NCI-H2196 treated with DMSO at 0.1 percent for 48 hours (cell line): ENCODE data around the gene ZBTB16.

Experiments used
- DNase-seq: peaks from one replicate; lab custom pipeline; 2025; ENCODE audit not compliant: unreplicated experiment; lab: John Stamatoyannopoulos, UW

Gene ZBTB16

DNA sequence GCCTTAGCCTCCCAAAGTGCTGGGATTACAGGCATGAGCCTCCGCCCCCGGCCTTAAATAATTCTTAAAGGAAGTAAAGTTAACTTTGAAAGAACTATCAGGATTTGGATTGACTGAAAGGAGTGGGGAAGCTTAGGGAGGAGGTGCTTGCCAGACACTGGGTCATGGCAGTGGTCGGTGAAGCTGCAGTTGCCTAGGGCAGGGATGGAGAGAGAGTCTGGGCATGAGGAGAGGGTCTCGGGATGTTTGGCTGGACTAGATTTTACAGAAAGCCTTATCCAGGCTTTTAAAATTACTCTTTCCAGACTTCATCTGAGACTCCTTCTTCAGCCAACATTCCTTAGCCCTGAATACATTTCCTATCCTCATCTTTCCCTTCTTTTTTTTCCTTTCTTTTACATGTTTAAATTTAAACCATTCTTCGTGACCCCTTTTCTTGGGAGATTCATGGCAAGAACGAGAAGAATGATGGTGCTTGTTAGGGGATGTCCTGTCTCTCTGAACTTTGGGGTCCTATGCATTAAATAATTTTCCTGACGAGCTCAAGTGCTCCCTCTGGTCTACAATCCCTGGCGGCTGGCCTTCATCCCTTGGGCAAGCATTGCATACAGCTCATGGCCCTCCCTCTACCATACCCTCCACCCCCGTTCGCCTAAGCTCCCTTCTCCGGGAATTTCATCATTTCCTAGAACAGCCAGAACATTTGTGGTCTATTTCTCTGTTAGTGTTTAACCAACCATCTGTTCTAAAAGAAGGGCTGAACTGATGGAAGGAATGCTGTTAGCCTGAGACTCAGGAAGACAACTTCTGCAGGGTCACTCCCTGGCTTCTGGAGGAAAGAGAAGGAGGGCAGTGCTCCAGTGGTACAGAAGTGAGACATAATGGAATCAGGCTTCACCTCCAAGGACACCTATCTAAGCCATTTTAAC, 236.4 kb downstream of the ZBTB16 start, which contains the start of gene NNMT:
TSS of gene NNMT (plus strand) at position 724 of the 929 bp plus-strand sequence. CDS start at position 882, 158 bp downstream.
- no peak for DNase-seq

DNA sequence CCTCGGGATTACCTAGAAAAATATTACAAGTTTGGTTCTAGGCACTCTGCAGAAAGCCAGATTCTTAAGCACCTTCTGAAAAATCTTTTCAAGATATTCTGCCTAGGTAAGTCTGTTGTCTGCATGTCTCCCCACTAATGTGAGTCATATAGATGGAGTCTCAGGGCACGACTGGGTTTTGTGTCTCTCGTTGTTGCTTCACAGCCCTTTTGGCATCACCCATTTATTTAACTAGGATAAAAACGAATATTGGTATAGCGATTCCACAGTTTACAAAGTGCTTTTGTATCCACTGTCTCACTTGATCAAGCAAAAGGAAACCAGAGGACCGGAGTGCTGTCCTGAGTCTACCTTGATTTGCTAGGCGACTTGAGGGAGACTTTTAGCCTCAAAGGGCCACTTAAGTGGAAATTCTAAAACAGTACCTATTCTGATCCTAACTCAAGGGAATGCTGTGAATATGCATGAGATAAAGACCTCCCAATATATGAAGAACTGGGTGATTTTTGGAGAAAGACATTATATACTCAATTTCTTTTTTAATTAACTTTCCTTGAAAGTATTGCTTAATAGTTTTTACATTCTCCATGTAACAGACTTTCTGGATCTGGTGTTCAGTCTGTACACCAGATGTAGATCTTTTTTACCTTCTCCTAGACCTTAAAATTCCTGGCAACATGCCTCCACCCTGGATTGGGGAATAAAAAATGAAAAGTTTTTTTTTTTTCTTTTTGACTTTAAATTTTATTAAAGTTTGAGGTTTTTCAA, 237.3 kb downstream of the ZBTB16 start:
- DNase-seq, result no peak

DNA sequence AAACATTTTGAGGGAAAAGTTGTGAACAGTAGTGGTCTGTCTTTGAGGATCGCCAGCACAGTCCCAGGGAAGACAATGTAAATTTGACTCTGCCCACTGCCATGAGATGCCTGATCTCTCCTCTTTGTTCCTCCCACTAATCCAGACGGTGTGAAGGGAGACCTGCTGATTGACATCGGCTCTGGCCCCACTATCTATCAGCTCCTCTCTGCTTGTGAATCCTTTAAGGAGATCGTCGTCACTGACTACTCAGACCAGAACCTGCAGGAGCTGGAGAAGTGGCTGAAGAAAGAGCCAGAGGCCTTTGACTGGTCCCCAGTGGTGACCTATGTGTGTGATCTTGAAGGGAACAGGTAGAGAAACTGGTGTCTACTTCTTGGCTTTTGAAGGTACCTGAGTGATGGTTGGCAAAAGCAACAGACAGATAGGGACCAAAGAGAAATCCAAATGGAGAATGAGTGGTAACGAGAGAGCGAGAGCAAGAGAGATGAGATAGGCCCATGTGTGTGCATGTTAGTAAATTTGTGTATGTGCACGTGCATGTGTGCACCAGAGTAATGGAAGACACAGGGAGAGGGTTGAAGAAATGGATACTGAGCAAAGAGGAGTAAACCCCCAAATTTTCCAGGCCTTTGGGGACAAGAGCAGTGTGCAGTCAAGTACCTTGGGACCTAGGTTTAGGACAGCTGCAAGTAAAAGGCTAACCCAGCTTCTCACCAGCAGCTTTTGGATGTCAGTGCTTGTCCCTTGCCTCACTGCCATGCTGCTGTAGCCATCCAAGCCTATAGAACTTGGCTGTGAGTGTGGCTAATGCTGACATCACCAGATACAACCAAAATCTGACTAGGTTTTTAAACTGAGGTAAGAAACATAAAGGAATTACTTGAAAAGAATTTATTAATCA, 238.5 kb downstream of the ZBTB16 start:
- DNase-seq, result no peak

DNA sequence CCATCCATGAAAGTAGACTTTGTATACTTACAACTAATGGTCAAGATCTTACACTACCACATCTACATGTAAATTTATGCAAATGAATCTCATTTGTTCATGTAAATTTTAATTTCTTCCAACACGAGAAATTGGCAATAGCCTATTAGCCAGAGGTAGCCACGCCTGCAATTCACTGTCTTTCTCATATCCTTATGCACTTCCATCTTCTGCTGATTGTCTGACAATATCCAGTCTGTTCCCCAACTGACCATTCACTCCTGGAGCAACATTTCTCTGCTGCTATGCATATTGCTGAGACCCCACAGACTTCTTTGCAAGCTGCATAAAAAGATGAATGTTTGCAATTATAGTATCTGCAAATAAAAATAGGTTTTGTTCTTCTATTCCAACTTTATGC, 239.2 kb downstream of the ZBTB16 start:
- DNase-seq, result no peak
